K562 (cell line): ENCODE measurements around the gene KCNQ5. TPM values are rescaled to one million over a fixed set of nuclear protein-coding genes. Genes with fewer than 3 reads are reported as not detected.

Source experiments
- ATAC-seq: fragments of 200-7000 bp; cut with Tn5 transposase; 3 replicates; pipeline ENCODE4 v1.9.1; 2020; ENCODE audit warnings: moderate library complexity
- BruUV-seq: library from RNA; stranded (reverse); fragments of 400-500 nt; replicated peaks from 2 replicates; lab custom pipeline; 2021; lab: Mats Ljungman, UMichigan
- CTCF ChIA-PET: fragments of 300-600 bp; formaldehyde crosslinking; extraction: SDS; loops from one replicate; lab custom pipeline; 2021; ENCODE audit warnings: low intra/inter-chr PET ratio; lab: Yijun Ruan, JAX
- POLR2A ChIA-PET: fragments of 300-600, 350-650 bp; sonication (Branson Sonifier 250); formaldehyde crosslinking; extraction: SDS; loops from one replicate; lab custom pipeline; 2021; ENCODE audit warnings: antibody characterized with exemption, inconsistent platforms; lab: Yijun Ruan, JAX
- DNase-seq, 4 experiments: peaks; one replicate each; pipeline versions ENCODE4 v3.0.0 to v3.0.0-alpha.2; 2011 to 2018; ENCODE audit warnings: low spot score in 3 of 4, mixed read lengths in 3 of 4; ENCODE audit errors: extremely low read depth in 1 of 4
- FAIRE-seq: peaks from 2 replicates; lab custom pipeline; 2011; peaks lifted over from hg19 to GRCh38; lab: Jason Lieb, UNC
- H2AFZ ChIP-seq: 2 replicates; pipeline ENCODE4 v1.6.0; 2011; ENCODE audit warnings: low read depth, low read length, control low read depth, inconsistent platforms
- H3K27ac ChIP-seq: fragments of 200-600 bp; 3 replicates; pipeline ENCODE4 v1.8.0; 2011; ENCODE audit warnings: low read depth, mild to moderate bottlenecking, control low read depth, inconsistent platforms, low read length, moderate library complexity, mixed read lengths; ENCODE audit errors: extremely low read depth
- H3K27me3 ChIP-seq, 2 experiments: fragments of 300-600 bp in 1 of 2; 2 replicates in 1 of 2; 3 replicates in 1 of 2; pipeline versions ENCODE4 v1.6.0 to v1.8.0; 2011; ENCODE audit warnings: inconsistent platforms in 2 of 2, low read length in 2 of 2, mild to moderate bottlenecking in 1 of 2, mixed read lengths in 1 of 2, moderate library complexity in 1 of 2; ENCODE audit not compliant: control insufficient read depth in 2 of 2, insufficient read depth in 2 of 2
- H3K36me3 ChIP-seq: fragments of 300-600 bp; 3 replicates; pipeline ENCODE4 v1.8.0; 2011; ENCODE audit warnings: mild to moderate bottlenecking, low read length, inconsistent platforms; ENCODE audit not compliant: control insufficient read depth, insufficient read depth
- H3K4me1 ChIP-seq, 2 experiments: fragments of 200-600 bp in 1 of 2; replicated peaks in 1 of 2; 2 replicates in 1 of 2; 3 replicates in 1 of 2; pipeline versions ENCODE4 v1.5.1 to v1.8.0; 2011; ENCODE audit warnings: inconsistent platforms in 2 of 2, low read length in 2 of 2, mild to moderate bottlenecking in 1 of 2, mixed read lengths in 1 of 2, moderate library complexity in 1 of 2; ENCODE audit not compliant: control insufficient read depth in 2 of 2, insufficient read depth in 2 of 2
- H3K4me2 ChIP-seq: 2 replicates; pipeline ENCODE4 v1.6.1; 2011; ENCODE audit warnings: low read length, control low read depth, inconsistent platforms, mixed read lengths; ENCODE audit not compliant: insufficient read depth
- H3K4me3 ChIP-seq: fragments of 200-600 bp; sonication (generic), shearing (Covaris generic); 2 replicates; pipeline ENCODE4 v1.5.1; 2016; ENCODE audit warnings: control low read depth, inconsistent platforms
- H3K79me2 ChIP-seq: fragments of 200-600 bp; 3 replicates; pipeline ENCODE4 v1.8.0; 2011; ENCODE audit warnings: low read length, inconsistent platforms; ENCODE audit not compliant: control insufficient read depth, insufficient read depth
- H3K9ac ChIP-seq, 2 experiments: 2 replicates each; pipeline versions ENCODE4 v1.6.0 to v1.6.1; 2011; ENCODE audit warnings: low read depth in 2 of 2, low read length in 2 of 2, control low read depth in 1 of 2, inconsistent platforms in 1 of 2, mild to moderate bottlenecking in 1 of 2, mixed read lengths in 1 of 2; ENCODE audit not compliant: insufficient read depth in 1 of 2
- H3K9me1 ChIP-seq: one replicate; pipeline ENCODE4 v1.6.0; 2011; ENCODE audit warnings: inconsistent platforms, mild to moderate bottlenecking, low read length, moderate library complexity; ENCODE audit not compliant: control insufficient read depth, insufficient read depth
- H3K9me3 ChIP-seq: replicated peaks from 2 replicates; pipeline ENCODE4 v1.5.1; 2011; ENCODE audit warnings: low read depth, low read length, inconsistent platforms; ENCODE audit not compliant: control insufficient read depth, insufficient read depth
- H4K20me1 ChIP-seq: replicated peaks from 2 replicates; pipeline ENCODE4 v1.6.1; 2011; ENCODE audit warnings: low read length, inconsistent platforms, mixed read lengths; ENCODE audit not compliant: control insufficient read depth, insufficient read depth
- BCL6 ChIP-seq: fragments of 250-450 bp; sonication (Bioruptor Pico); IDR thresholded peaks from 2 replicates; pipeline ENCODE4 v1.4.0; 2020
- CHD4 ChIP-seq: fragments of 200-600 bp; sonication (generic); IDR thresholded peaks from 3 replicates; pipeline ENCODE4 v1.6.1; 2012; ENCODE audit warnings: low read depth, mild to moderate bottlenecking, mixed read lengths, low read length, inconsistent platforms; ENCODE audit not compliant: insufficient read depth, insufficient replicate concordance, poor library complexity, severe bottlenecking
- CLOCK ChIP-seq: fragments of 250-450 bp; sonication (Bioruptor Pico); IDR thresholded peaks from 2 replicates; pipeline ENCODE4 v1.4.0; 2020; ENCODE audit warnings: mild to moderate bottlenecking, moderate library complexity, borderline replicate concordance
- COPS2 ChIP-seq: fragments of 450-650 bp; conservative IDR thresholded peaks from 2 replicates; pipeline ENCODE4 v1.6.1; 2016; ENCODE audit warnings: mild to moderate bottlenecking, moderate library complexity
- NCOA1 ChIP-seq: fragments of 450-650 bp; IDR thresholded peaks from 2 replicates; pipeline ENCODE4 v1.6.1; 2016; ENCODE audit warnings: low read depth
- RHOXF2B ChIP-seq: fragments of 250-450 bp; sonication (Bioruptor Pico); conservative IDR thresholded peaks from 2 replicates; pipeline ENCODE4 v1.5.1; 2021
- RNF219 ChIP-seq: fragments of 250-450 bp; sonication (Bioruptor Pico); IDR thresholded peaks from 2 replicates; pipeline ENCODE4 v1.5.0; 2022; ENCODE audit warnings: mild to moderate bottlenecking
- SOX6 ChIP-seq: fragments of 450-650 bp; IDR thresholded peaks from 2 replicates; pipeline ENCODE4 v1.6.1; 2014; ENCODE audit warnings: mild to moderate bottlenecking
- VEZF1 ChIP-seq: fragments of 200-800 bp; sonication (Bioruptor generic); IDR thresholded peaks from 2 replicates; pipeline ENCODE4 v1.6.1; 2017; ENCODE audit warnings: missing genetic modification characterization, missing compliant biosample characterization
- ZKSCAN8 ChIP-seq: fragments of 200-800 bp; sonication (Bioruptor generic); IDR thresholded peaks from 2 replicates; pipeline ENCODE4 v1.6.1; 2016; ENCODE audit warnings: missing genetic modification characterization, missing compliant biosample characterization
- WGBS: fragments of 100-300 bp; shearing (Covaris generic); methylation state at CpG from one replicate; pipeline ENCODE4 v1.1.6; 2016; ENCODE audit warnings: low coverage, mixed read lengths; ENCODE audit not compliant: insufficient coverage; ENCODE audit errors: missing lambda C conversion rate; 5-methylcytosine and 5-hydroxymethylcytosine counted together
- in situ Hi-C: fragments of 300-500 bp; cut with MboI; formaldehyde crosslinking; loops from 4 replicates; pipeline ENCODE4 v1.15.0; 2018; ENCODE audit warnings: inconsistent platforms, mixed read lengths
- intact Hi-C: fragments of 100-400 bp; cut with micrococcal nuclease; formaldehyde crosslinking; loops from 2 replicates; pipeline ENCODE4 v1.14.2; 2022
- polyA plus RNA-seq, 8 experiments: library from polyadenylated mRNA; depleted of rRNA in 4 of 8; stranded (reverse) in 5 of 8; unstranded in 3 of 8; fragments of >200 nt; fragmentation: Nextera tagmentation in 2 of 8; fragmentation: Illumina TruSeq in 1 of 8; extraction: Ambion mirVana in 2 of 8; extraction: Trizol in 1 of 8; gene quantifications; 2 replicates each; pipeline versions ENCODE4 v1.2.1 to v1.2.3, GENCODE V29; 2011 to 2014; ENCODE audit warnings: inconsistent platforms in 1 of 8, missing spikeins in 1 of 8
- total RNA-seq, 7 experiments: library from RNA; depleted of rRNA in 6 of 7; stranded (reverse); fragments of >200 nt in 6 of 7; fragmentation: Illumina TruSeq in 2 of 7; extraction: Trizol in 2 of 7; gene quantifications; 2 replicates each; pipeline versions ENCODE4 v1.2.1 to v1.2.3, GENCODE V29; 2011 to 2021; ENCODE audit warnings: low replicate concordance in 1 of 7

KCNQ5 gene
- total and polyA plus RNA-seq, 9 of the 15 experiments (the other 6 are each of a cell fraction or from before 2014, with no cell fraction given) = 0.31 to 5.9 (median 2.6) TPM

GRCh38 chr6:72798196-72798595 lies 176.3 kb downstream of the KCNQ5 start:
- Histone ChIP-seq H3K27me3 (no peaks in the 10 kb centered on the region), H3K4me1 (no peaks in the 10 kb centered on the region), H3K36me3 (no peaks in the 10 kb centered on the region), H3K79me2 (no peaks in the 10 kb centered on the region), H3K27ac (no peak overlapping the region), H2AFZ (no peak overlapping the region), H3K4me3 (no peak overlapping the region), H3K4me2 (no peak overlapping the region), H3K9ac (no peak overlapping the region), H3K9me1 (no peaks in the 10 kb centered on the region), H3K9me3 (no peaks in the 10 kb centered on the region), H4K20me1 (no peaks in the 10 kb centered on the region)
- POLR2A ChIA-PET = no interaction called here
- intact Hi-C loops = no loop called here
- in situ Hi-C loops = no loop called here
- WGBS = 11% methylated on average over 2 of the region's 2 CpGs
- no peak for TF ChIP-seq RHOXF2B (CRISPR knock-in tag)
- TF ChIP-seq COPS2 = no peak
- TF ChIP-seq NCOA1 = no peak
- no peak for TF ChIP-seq RNF219 (CRISPR knock-in tag)
- TF ChIP-seq SOX6 = no peak
- TF ChIP-seq CLOCK (CRISPR knock-in tag) = no peak
- TF ChIP-seq ZKSCAN8 (CRISPR knock-in tag) = no peak
- no peak for TF ChIP-seq CHD4
- no peak for TF ChIP-seq BCL6
- no peak for TF ChIP-seq VEZF1 (CRISPR knock-in tag)
- no peak for FAIRE-seq
- CTCF ChIA-PET = no interaction called here
- no peak for DNase-seq
- ATAC-seq = no peak
- no TSS peak for BruUV-seq
